GM18873 (cell line): ENCODE data around the gene EPB41L3.
"Not testable (repeated sequence)": the region's sequence is repeated elsewhere in the genome, so short reads cannot be mapped to it uniquely, and the experiment has no call there.

Experiments
- ATAC-seq: cut with Tn5 transposase; IDR thresholded peaks from one replicate; pipeline ENCODE4 v1.9.1; 2021; ENCODE audit warnings: mild to moderate bottlenecking, moderate library complexity, moderate number of reproducible peaks; ENCODE audit not compliant: unreplicated experiment, low FRiP score

EPB41L3 gene

DNA sequence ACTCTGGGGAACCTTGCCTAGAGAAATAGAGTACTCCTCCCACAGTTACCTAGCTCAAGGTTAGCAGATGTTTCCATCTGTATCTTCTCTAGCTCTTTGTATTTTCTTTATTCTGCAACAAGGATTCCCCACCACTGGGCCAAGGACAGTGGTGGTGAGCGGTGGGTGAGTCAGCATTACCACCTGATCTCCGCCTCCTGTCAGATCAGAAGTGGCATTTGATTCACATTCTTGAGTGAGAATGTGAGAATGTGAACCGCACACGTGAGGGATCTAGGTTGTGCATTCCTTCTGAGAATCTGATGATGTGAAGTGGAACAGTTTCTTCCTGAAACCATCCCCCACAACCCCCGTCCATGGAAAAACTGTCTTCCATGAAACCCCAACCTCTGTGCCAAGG, 9.0 kb downstream of the EPB41L3 start:
- no peak for ATAC-seq

DNA sequence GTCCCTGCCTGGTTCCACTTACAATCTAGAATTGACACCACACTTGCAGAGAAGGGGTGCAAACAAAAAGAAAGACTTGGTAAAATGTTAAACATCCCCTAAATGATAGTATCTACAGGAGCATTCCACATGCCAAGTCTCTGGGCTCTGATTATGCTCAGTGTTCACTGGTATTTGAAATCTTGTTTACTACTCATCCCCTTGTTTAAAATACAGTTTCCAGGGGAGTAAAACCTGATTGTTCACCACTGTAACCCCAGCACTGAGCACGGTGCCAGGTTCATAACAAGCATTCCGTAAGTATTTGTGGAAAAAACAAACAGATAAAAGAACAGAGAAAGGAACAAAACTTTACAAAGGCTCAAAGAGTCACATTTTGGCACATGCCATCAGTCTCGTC, 11.7 kb downstream of the EPB41L3 start:
- no peak for ATAC-seq

DNA sequence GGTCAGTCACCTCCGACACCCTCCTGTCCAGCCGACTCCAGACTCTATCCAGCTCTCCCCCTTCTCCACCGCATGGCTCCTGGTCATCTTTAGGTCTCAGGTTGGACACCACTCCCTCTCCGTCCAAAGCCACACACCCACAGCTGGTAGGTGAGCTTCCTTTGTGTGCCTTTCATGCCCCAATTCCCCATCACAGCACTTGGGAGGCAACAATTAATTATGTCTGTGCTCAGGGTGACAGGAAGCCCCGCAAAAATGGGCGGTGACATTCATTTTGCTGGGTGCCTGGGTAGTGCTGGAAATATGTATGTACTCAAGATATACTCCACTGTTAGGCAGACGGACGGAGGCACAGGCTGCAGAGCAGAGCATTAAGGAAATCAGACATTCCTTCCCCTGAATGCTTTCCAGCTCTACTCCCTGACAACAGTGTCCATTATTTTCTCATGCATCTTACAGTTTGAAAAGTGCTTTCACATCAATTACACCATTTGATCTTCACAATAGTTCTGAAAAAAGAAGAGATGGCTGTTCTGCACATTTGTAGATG, 13.1 kb downstream of the EPB41L3 start:
- no peak for ATAC-seq

DNA sequence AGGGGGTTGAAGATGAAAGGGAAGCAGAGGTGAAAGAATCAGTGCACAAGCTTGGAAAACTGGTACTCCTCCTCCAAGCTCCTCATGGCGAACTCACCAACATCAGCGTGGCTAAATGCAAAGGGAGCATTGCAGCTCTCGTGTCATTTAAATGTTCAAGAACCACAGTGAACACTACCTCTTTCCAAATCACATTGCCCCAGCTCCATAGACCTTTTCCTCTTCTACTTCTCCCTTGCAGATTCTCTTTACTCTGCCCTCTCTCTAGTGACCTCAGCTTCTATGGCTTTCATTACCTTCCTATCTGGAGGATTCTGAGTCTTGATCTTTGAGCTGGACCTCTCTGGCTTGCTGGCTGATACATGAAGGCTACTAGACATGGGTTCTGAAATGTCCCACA, 14.3 kb downstream of the EPB41L3 start:
- no peak for ATAC-seq

DNA sequence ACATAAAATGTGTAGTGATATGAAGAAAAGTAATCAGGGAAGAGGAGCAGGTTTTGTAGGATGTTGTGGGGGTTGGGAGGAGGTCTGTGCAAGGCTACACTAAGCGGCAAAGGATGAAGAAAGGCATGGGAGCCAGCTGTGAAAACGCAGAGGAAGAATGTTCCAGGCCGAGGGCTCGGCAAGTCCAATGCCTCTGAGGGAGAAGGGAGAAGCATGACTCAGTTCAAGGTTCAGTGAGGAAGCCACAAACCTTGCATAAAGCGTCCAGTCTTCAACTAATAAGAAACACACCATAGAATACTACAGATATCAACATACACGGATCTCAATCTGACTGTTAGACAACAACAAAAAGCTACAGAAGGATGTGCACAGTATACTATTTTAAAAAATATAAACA, 16.2 kb downstream of the EPB41L3 start:
- ATAC-seq: no peak

DNA sequence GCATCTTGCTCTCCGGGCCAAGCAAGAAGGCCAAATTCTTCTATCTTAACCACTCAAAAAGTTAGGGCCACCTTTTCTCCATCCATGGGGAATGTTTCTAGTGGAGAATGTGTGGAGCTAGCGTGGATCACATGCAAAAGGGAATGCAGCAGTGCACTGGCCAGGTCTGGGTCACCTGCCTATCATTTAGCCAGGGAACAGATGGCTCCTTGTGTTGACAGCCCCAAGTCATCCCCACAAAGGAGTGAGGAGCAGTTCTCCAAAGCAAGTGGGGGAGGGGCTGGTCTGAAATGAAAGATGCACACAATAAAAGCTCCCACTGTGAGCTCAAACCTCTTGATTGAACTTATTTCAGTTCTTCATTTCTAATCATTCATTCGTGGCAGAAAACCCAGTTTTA, 19.1 kb downstream of the EPB41L3 start:
- no peak for ATAC-seq

DNA sequence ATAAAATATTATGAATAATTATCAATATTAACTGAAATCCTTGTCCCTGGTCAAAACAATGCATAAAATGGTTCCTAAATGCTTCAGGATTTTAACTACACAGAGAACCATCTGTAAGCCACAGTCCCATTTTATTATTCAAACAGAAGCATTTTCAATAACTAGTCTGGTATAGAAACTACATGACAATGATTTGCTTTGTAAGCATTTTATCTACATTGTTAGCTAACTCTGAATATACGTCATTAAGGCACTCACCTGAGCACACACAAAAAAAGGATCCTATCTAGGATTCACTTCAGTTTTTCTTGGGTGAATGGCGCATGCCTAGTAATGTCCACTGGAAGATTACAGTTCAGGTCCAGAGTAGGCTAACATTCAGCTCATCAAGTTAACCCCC, 22.8 kb downstream of the EPB41L3 start:
- no peak for ATAC-seq

DNA sequence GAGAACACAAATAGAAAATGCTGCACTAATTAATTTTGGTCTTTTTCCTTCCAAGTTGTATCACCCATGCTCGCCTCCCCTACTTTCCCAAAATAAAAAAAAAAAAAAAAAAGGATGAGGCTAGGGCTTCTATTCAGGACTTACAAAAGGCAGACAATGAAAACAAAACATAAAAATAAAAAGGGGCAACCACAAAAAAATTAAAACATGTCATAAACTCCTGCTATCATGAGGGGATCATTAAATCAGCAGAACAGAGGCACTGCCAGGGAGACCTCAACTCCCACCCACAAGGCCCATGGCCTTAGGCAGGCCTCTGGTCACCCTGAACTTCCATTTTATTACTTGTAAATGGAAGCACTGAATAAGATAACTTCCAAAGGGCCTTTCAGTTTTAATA, 23.3 kb downstream of the EPB41L3 start:
- no peak for ATAC-seq

DNA sequence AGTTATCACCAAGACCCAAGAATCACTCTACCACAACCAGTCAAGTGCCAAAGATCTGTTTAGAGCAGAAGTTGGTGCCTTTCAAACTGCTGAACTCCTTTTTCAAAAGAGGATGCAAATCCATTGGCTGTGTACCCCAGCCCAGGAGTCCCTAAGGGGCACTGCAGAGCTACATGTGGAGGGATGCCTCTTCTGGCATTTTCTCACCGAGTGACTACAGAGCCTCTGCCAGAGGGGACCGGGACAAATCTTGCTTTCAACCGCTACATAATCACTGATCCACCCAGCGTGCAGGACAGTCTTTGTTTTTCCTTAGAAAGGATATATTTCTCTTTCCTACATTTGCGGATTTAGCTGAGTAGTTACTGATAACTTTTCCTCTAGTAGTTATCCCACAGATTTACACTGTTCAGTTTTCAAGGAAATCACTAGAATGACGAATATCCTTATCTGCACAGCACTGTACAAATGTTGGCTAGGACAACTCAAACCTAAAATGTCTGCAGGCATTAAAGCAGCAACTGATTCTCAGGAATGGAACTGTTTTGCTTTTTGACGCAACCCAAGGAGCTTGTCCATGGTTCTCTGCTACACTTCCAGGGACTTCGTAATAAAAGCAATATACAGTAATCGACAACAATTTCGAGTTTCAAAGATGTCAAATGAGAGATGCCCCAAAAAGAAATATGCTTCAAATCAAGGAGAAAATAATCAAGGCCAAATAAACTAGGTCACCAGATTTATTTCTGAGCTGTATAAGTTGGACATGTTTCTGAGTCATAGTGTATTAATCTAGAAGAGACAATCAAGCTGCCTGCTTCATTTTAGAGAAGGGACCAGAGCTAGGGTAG, 24.1 kb downstream of the EPB41L3 start:
- ATAC-seq: no peak

DNA sequence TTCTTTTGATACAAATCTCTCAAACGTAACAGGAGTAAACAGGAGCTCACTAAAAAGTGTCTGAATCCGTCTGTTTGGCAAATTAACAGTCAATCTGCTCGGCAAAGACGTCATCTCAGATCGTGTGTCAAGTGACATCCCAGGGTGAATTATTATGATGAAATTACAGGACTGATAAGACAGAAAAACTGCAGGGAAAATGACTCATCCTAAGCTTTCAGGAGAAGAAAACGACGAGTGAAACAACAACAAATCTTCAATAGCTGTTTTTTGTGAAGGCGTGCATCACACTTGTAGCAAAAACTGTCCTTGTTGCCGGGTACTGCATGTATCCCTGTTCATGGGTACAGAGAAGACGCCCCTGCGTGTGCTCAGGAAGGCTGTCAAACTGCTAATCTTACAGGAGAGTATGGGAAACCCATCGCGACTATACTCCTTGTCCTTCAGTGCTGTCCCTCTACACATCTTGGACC, 24.9 kb downstream of the EPB41L3 start:
- no peak for ATAC-seq

DNA sequence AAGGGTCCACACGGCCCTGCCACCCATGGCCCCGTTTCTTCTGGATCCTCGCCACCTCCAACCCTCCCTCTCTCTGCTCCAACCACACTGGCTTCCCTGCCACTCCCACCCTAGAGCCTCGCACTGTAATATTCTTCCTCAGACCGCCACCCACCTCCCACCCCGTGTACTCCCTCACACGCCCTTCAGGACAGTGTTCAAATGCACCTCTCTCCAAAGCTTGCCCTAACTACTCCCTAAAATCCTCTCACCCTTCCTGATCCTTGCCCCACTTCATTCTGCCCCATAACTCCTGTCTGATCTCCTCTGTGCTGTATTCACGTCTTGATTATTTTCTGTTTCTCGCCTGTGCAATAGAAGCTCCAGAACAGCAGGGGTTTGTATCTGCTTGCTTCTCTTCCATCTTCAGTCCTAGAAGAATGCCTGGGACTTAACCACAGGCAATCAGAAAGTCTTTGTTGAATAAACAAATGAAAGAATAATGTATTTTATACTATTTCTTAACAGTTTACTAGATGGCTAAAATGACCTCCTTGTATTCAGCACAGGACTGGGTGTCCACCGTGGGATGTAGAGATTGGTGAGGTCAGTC, 25.5 kb downstream of the EPB41L3 start:
- no peak for ATAC-seq

DNA sequence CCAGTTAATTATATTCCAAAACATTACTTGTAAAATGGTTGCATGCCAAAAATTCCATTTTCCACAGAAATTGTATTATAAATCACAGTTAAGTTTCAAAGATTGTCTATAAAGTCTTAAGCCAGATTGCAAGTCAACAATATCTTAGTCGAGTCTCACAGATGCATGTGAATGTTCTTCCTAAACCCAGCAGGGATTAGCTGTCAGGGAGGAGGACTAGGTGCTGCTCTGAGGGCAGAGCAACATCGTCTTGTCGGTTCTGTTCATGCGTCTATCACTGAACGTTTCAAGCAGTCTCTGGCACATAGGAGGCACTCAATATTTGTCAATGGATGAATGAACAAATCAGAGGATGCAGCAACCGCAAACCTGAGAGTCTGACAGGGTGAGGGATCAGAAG, 27.0 kb downstream of the EPB41L3 start:
- no peak for ATAC-seq

DNA sequence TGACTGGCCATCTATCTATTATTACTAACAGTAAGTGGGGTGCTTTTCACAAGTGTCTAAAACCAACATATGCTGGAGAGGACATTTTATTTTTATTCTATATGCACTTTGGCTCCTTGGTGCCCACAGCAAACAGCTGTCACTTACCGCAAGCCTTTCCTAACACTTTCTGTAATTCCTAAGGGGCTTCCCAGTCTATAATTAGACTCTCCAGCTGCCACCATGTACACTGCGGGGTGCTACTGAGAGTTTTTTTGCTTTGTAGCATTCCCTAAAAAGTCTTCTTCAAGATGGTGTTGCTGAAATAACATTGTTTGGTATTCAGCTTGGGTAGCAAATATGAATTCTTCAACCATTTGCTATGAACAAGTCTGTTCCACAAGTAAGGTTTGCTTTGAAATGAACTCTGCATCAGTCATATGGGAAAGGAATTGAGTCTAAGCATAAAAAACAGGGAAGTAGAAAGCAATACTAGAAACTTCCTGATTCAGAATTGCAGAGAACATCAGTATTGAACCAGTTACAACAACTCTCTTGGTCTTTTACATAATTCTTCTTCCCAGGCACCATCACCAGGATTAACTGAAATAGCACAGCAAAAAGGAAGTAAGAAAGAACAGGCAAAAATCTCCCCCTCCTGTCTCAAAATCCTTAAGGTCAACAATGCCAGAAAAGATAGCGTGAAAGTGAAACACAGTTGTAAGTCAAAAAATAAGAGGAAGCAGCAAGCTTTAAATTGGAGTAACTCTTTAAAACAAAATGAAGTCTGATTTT, 28.6 kb downstream of the EPB41L3 start:
- no peak for ATAC-seq

DNA sequence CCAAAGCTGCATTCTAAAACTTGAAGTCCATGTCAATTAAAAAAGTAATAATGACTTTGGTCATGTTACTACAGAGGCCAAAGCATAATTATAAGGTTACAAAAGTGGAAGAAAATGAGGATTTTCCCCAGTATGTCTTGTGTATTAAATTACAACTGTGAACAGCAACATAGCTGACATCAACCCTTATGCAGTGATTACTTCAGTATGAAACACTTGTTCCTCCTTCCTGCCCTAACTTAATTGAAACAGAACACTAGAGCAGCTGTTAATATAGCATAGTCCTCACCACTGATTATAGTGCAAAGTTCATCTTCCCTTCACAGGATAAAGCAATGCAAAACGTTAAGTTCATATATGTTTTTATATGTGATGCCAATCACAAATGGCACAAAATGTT, 29.9 kb downstream of the EPB41L3 start:
- ATAC-seq: no peak

DNA sequence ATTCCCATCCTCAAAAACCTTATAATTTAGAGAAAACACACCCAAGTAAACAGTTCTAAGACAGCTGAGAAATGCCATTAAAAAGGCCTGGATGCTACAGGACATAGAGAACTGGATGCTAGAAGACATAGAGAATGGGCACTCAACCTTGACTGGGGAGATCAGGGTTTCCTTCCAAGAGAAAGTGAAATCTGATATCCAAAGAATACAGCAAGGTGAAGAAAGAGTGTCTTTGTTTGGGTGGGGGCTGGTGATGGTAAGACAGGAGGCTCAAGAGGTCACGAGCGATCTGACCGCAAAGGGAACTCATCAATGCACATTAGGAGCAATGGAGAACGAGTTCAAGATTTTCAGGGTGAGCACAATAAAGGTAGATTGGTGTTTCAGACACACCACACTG, 31.6 kb downstream of the EPB41L3 start:
- ATAC-seq: no peak

DNA sequence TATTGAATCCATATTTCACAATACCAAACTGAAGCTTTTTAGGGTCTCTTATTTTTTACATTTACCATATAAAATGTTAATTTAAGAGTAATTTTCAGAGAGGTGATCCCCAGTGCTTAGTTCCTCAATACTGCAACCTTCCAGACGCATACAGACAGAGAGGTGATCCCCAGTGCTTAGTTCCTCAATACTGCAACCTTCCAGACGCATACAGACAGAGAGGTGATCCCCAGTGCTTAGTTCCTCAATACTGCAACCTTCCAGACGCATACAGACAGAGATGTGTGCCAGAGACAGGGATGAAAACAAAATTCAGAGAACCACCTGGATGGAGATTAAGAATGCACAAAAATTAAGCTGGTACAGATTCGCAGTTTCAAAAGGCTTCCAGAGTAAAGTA, 32.3 kb downstream of the EPB41L3 start:
- ATAC-seq: not testable (repeated sequence)

DNA sequence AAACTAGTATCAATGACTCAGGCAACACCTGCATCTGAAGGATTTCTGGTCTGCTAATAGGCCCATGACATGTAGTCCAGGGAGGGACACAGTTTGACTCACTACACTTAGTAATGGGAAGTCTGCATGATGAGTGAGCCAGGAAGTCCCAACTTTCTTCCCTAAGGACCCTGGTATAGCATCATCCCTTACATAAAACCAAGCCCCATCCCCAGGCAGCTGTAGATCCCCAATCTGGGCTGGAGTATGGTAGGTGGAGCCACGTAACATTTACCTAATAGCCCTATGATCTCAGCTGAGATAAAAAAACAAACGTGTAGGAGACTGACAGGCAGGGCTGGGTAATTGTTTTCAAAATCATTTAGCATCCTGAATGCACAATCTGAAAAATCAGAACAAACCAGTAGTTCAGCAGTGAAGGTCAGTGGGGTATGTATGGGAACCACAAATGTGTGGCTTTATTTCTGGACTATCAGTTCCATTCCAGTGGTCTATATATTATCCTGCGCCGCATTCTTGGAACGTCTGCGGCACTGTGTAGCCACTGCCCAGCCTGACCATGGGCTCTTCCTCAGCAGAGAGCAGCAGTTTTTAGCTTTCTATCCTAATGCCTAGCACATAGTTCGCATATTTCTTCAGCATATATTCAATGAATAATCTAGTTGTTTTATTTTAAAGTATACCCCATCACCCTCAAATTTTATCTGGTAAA, 33.5 kb downstream of the EPB41L3 start:
- no peak for ATAC-seq

DNA sequence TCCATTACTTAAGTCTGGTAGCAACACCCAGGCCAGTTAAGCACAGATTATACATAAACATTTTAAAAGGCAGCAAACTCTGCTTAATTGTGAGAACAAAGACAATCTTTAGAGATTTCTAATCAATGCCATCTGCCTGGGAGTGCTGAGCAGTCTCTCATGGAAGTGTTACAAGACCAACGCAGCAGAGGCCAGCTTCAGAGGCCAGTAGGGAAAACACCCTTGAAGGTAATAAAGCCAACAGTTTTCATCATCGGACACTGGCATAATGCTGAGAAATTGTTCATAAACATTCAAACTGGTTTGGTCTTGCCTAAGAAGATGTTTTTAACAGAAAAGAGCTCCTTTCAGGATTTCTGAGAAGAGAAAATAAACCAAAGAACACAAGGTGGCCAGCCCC, 35.0 kb downstream of the EPB41L3 start:
- no peak for ATAC-seq

DNA sequence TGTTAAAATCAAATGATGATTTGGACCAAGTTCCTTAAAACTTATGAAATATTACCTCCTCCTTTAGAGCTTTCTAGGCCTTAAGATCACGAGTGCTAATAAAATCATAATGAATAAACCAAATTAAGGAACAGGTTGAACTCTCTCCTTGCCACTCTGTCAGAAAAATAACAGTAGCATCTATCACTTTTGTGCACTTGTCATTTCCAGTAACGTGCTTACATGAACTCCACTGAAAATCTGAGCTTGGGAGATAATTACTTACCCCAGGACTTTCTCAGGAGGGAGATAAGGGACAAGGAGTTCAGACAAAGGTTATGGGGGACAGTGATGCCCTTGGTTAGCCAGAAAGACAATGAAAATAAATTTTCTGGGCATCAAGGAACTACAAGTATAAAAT, 36.0 kb downstream of the EPB41L3 start:
- ATAC-seq: no peak

DNA sequence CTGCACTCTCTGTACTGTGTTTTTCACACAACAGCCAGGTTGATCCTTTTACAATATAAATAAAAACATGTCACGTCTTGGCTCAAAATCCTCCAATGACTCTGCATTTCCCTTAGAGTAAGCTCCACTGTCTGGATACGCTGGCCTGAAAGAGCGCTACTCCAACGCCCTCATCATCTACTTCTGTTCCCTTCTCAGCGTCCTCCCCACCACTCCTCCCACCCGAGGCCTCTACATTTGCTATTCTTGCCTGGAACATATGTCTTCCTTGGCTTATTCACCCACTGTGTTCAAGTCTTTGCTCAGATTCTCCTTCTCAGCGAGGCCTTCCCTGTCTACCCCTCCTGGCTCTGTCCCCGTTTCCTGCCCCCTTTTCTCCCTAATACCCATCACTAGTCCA, 37.6 kb downstream of the EPB41L3 start:
- ATAC-seq: no peak
